Measurements from ENCODE around the gene FNTB.

FNTB gene

GRCh38 chr14:65052832-65053231, 66.1 kb downstream of the FNTB start:
- DNase-seq (ENCODE audit: low spot score) = no peak

- peak; percentile 45 for DNase-seq (ENCODE audit: low spot score)
These were observed 66.8 kb downstream of the FNTB start for GRCh38 chr14:65053466-65053865.

- DNase-seq (ENCODE audit: low spot score) = no peak
These were observed 67.9 kb downstream of the FNTB start for GRCh38 chr14:65054471-65055085.

GRCh38 chr14:65057695-65058094, 71.0 kb downstream of the FNTB start:
- DNase-seq (ENCODE audit: low spot score) = no peak

GRCh38 chr14:65062096-65063075, 75.7 kb downstream of the FNTB start:
- DNase-seq (ENCODE audit: low spot score) = no peak

- DNase-seq (ENCODE audit: low spot score) = no peak
These were observed 79.0 kb downstream of the FNTB start for GRCh38 chr14:65065719-65066118.

GRCh38 chr14:65069874-65070413, 83.2 kb downstream of the FNTB start:
- no peak for DNase-seq (ENCODE audit: low spot score)

- DNase-seq (ENCODE audit: low spot score) = no peak
These were observed 83.8 kb downstream of the FNTB start for GRCh38 chr14:65070471-65070976.

- no peak for DNase-seq (ENCODE audit: low spot score)
These were observed 84.8 kb downstream of the FNTB start for GRCh38 chr14:65071544-65071943.

- no peak for DNase-seq (ENCODE audit: low spot score)
These were observed 85.6 kb downstream of the FNTB start for GRCh38 chr14:65072256-65072655.

GRCh38 chr14:65072937-65073336, 86.2 kb downstream of the FNTB start:
- DNase-seq (ENCODE audit: low spot score) = no peak

- no peak for DNase-seq (ENCODE audit: low spot score)
These were observed 87.0 kb downstream of the FNTB start for GRCh38 chr14:65073605-65074201.

GRCh38 chr14:65074449-65075150, 87.9 kb downstream of the FNTB start:
- no peak for DNase-seq (ENCODE audit: low spot score)

- no peak for DNase-seq (ENCODE audit: low spot score)
These were observed 89.1 kb downstream of the FNTB start for GRCh38 chr14:65075628-65076325.

- DNase-seq (ENCODE audit: low spot score) = no peak
These were observed 90.6 kb downstream of the FNTB start for GRCh38 chr14:65077318-65077717.

- no peak for DNase-seq (ENCODE audit: low spot score)
These were observed 92.5 kb downstream of the FNTB start for GRCh38 chr14:65079201-65079600.

- DNase-seq (ENCODE audit: low spot score) = no peak
These were observed 93.1 kb downstream of the FNTB start for GRCh38 chr14:65079768-65080167.

GRCh38 chr14:65080960-65081747, 94.5 kb downstream of the FNTB start:
- DNase-seq (ENCODE audit: low spot score) = no peak

- no peak for DNase-seq (ENCODE audit: low spot score)
These were observed 96.2 kb downstream of the FNTB start for GRCh38 chr14:65082930-65083329.
